Peyer's patch (tissue), 4 donors: Measurements from ENCODE around the gene MAP4K5. TPM values are rescaled to one million over a fixed set of nuclear protein-coding genes. Genes with fewer than 3 reads are reported as not detected.

Experiments used
- DNase-seq, 3 donors: peaks; one replicate each; pipeline ENCODE4 v3.0.0-alpha.2; 2017 to 2019
- H3K27ac ChIP-seq, 4 donors: fragments of 200-600 bp; sonication (generic); one replicate each; pipeline ENCODE4 v1.5.1; 2016 to 2019
- H3K27me3 ChIP-seq, 2 donors: fragments of 200-600 bp; sonication (generic); one replicate each; pipeline ENCODE4 v1.5.1; 2019
- H3K36me3 ChIP-seq, 3 donors: fragments of 200-600 bp; sonication (generic); one replicate each; pipeline ENCODE4 v1.5.1; 2016 to 2019
- H3K4me1 ChIP-seq, 4 donors: fragments of 200-600 bp; sonication (generic); one replicate each; pipeline ENCODE4 v1.5.1; 2016 to 2019
- H3K4me3 ChIP-seq, 4 donors: fragments of 200-600 bp; sonication (generic); 1 replicate in 3 of 4; 2 replicates in 1 of 4; pipeline ENCODE4 v1.5.1; 2016 to 2019; ENCODE audit warnings: mild to moderate bottlenecking in 1 of 4
- H3K9me3 ChIP-seq, 4 donors: fragments of 200-600 bp; sonication (generic); one replicate each; pipeline ENCODE4 v1.5.1; 2016 to 2019; ENCODE audit warnings: mild to moderate bottlenecking in 1 of 4
- CTCF ChIP-seq, 6 experiments: fragments of 450-650 bp in 4 of 6; fragments of 200-600 bp in 2 of 6; sonication (generic) in 1 of 6; IDR thresholded peaks; one replicate each; pipeline ENCODE4 v1.5.1; 2017 to 2019; ENCODE audit warnings: antibody characterized with exemption in 6 of 6, mild to moderate bottlenecking in 3 of 6, moderate library complexity in 1 of 6
- POLR2A ChIP-seq, 2 donors: fragments of 450-650 bp; IDR thresholded peaks; one replicate each; pipeline ENCODE4 v1.5.1; 2017; ENCODE audit warnings: antibody characterized with exemption in 2 of 2, mild to moderate bottlenecking in 2 of 2, moderate library complexity in 2 of 2
- total RNA-seq, 4 donors: library from RNA; depleted of rRNA; stranded (reverse); fragments of >200 nt; gene quantifications; one replicate each; pipeline ENCODE4 v1.1.0, GENCODE V29; 2016

Gene MAP4K5
- total RNA-seq, 4 donors from 2014 or later = 47.1 to 123 (median 78.4) TPM

DNA sequence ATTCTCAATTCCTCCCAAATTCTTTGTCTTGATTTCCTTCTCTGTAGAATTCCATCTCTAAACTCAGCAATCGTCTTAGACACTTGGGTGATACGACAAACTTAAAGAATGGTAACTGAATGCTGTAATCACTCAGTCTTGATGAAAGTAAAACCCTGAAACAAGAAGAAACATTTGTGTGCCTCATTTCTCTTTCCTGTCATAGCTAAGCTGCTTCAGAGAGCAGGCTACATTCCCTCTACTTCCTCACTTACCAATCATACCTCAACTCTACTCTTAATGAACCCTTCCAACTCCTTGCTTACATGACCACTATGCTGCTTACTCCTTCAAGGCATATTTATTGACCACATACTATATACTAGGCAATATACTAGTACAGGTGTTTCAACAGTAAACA, 8.3 kb downstream of the MAP4K5 start:
- no peak for DNase-seq
- Histone ChIP-seq H3K4me1 (peaks cover 0 to 51% (median 10%) of the 10 kb centered on the region in 4 donors), H3K27me3 (no peaks in the 10 kb centered on the region), H3K9me3 (no peaks in the 10 kb centered on the region), H3K27ac (no peak overlapping the region), H3K36me3 (no peaks in the 10 kb centered on the region), H3K4me3 (no peak overlapping the region)
- no peak for TF ChIP-seq CTCF (IDR thresholded peaks at IDR 0.05)
- TF ChIP-seq POLR2A (IDR thresholded peaks at IDR 0.05) = no peak

DNA sequence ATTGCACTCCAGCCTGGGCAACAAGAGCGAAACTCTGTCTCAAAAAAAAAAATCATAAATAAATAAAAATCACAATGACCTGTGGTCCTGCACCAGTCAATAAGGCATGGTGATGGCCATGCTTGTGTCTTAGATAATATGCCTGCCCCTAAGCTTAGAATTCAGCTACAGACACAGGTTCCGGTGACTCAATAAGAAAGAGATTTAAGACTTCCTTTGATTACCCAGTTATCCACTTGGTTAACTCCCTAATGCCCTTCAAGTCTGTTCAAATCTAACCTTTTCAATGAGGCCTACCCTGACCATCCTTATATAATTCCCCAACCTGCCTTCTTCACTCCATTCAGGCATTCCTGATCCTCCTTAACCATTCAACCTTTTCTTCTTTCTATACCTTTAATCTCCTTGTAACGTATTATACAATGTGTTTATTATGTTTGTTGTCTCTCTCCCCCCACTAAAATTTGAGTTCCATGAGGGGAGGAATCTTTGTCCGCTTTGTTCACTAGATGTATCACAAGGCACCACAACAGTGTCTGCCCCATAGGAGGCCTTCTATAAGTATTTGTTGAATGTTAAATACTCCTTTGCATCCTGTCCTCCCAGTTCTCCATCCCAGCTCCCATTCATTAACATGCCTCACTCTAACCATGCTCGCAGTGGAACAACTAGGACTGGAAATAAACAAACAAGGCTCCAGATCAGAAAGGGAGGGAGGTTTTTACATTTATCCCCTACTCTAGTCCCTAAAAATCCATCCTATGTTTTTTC, 8.9 kb downstream of the MAP4K5 start:
- Histone ChIP-seq H3K9me3 (no peaks in the 10 kb centered on the region), H3K27me3 (no peaks in the 10 kb centered on the region), H3K36me3 (no peaks in the 10 kb centered on the region), H3K4me3 (no peak overlapping the region), H3K27ac (no peak overlapping the region), H3K4me1 (peaks cover 0 to 45% (median 10%) of the 10 kb centered on the region in 4 donors)
- no peak for DNase-seq
- TF ChIP-seq POLR2A (IDR thresholded peaks at IDR 0.05) (no peak), CTCF (IDR thresholded peaks at IDR 0.05) (no peak)

DNA sequence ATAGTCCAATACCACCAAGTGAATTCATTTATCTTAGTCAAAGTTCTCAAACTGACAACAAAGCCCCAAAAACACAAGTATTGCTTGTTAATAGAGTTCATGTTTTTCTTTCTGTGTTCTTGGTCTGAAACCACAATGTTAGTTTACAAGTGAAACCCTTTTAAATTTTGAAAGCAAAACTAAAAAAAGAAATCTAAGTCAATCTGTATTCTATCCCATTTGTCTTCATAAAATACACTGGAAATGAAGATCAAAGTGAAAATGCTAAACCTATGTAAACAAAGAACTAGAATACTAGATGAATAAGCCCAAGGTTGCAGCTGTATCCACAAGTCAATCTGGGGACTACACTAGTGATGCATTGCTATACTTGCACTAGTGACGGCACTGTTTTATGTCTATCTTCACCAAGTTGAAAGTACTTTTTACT, 10.4 kb downstream of the MAP4K5 start:
- no peak for TF ChIP-seq POLR2A (IDR thresholded peaks at IDR 0.05)
- no peak for TF ChIP-seq CTCF (IDR thresholded peaks at IDR 0.05)
- Histone ChIP-seq H3K4me1 (peaks cover 0 to 43% (median 10%) of the 10 kb centered on the region in 4 donors), H3K27ac (peak overlapping the region in 3 of 4 donors; percentile 1 to 76 (median 44)), H3K36me3 (no peaks in the 10 kb centered on the region), H3K4me3 (no peak overlapping the region), H3K27me3 (no peaks in the 10 kb centered on the region), H3K9me3 (no peaks in the 10 kb centered on the region)
- DNase-seq = no peak

- no peak for TF ChIP-seq POLR2A (IDR thresholded peaks at IDR 0.05)
- no peak for TF ChIP-seq CTCF (IDR thresholded peaks at IDR 0.05)
- no peaks in the 10 kb centered on the region for H3K27me3 ChIP-seq
- peaks cover 0 to 40% (median 10%) of the 10 kb centered on the region in 4 donors for H3K4me1 ChIP-seq
- no peaks in the 10 kb centered on the region for H3K9me3 ChIP-seq
- no peaks in the 10 kb centered on the region for H3K36me3 ChIP-seq
- H3K4me3 ChIP-seq = no peak overlapping the region
- H3K27ac ChIP-seq = peak overlapping the region in 2 of 4 donors; percentile 44 to 76
- DNase-seq = peak in 1 of 3 donors; percentile 62
These were observed 11.2 kb downstream of the MAP4K5 start for GRCh38 chr14:50520947-50521815.

DNA sequence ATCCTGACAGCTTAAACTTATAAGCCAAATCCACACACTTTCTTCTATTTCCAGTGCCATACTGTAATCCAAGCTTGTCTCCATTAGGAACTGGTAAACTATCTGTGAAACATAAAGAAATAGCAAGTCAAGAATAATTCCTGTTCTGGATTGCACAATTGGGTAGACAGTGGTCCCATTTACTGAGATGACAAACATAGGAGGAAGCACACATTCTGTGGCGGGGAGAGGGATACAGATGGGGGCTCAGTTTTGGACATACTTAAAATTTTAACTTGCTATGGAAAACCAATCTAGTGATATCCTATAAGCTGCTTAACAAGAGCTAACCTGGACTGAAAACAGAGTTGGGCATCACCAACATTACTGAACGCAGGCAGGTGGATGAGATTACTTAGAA, 16.3 kb downstream of the MAP4K5 start:
- peaks cover 0 to 6% (median 1%) of the 10 kb centered on the region in 4 donors for H3K4me1 ChIP-seq
- H3K27me3 ChIP-seq = no peaks in the 10 kb centered on the region
- no peak for DNase-seq
- H3K9me3 ChIP-seq = no peaks in the 10 kb centered on the region
- H3K36me3 ChIP-seq = no peaks in the 10 kb centered on the region
- no peak overlapping the region for H3K4me3 ChIP-seq
- TF ChIP-seq POLR2A (IDR thresholded peaks at IDR 0.05) (no peak), CTCF (IDR thresholded peaks at IDR 0.05) (no peak)
- no peak overlapping the region for H3K27ac ChIP-seq
